B cell (primary cell): ENCODE measurements around the gene NIN. TPM values are rescaled to one million over a fixed set of nuclear protein-coding genes. Genes with fewer than 3 reads are reported as not detected.

Experiments used
- ATAC-seq: fragments of 200-7000 bp; cut with Tn5 transposase; one replicate; pipeline ENCODE4 v1.10.0; 2021; ENCODE audit warnings: low read depth, mild to moderate bottlenecking, moderate number of reproducible peaks, moderate library complexity
- CTCF ChIA-PET: fragments of 350-600 bp; sonication (Branson Sonifier 250); formaldehyde crosslinking; loops from one replicate; lab custom pipeline; 2021; ENCODE audit warnings: antibody characterized with exemption, inconsistent platforms; lab: Charles Lee
- POLR2A ChIA-PET: fragments of 350-600 bp; sonication (Branson Sonifier 250); formaldehyde crosslinking; loops from one replicate; lab custom pipeline; 2021; ENCODE audit warnings: antibody characterized with exemption; lab: Charles Lee
- DNase-seq: peaks from one replicate; pipeline ENCODE4 v3.0.0; 2013
- H2AFZ ChIP-seq: 2 replicates; pipeline ENCODE4 v1.6.1; 2012; ENCODE audit warnings: mild to moderate bottlenecking, low read depth, low read length; ENCODE audit not compliant: insufficient read depth, poor library complexity, severe bottlenecking
- H3K27ac ChIP-seq, 2 donors: 1 replicate in 1 of 2; 2 replicates in 1 of 2; pipeline ENCODE4 v1.5.1; 2012 to 2013; ENCODE audit warnings: low read length in 2 of 2, mild to moderate bottlenecking in 2 of 2, moderate library complexity in 1 of 2
- H3K27me3 ChIP-seq, 4 experiments: fragments of 200-600 bp in 1 of 4; sonication (generic) in 1 of 4; replicated peaks in 1 of 4; 1 replicate in 2 of 4; 2 replicates in 2 of 4; pipeline versions ENCODE4 v1.6.1 to v1.7.0; 2013 to 2016; ENCODE audit warnings: low read length in 3 of 4, mild to moderate bottlenecking in 2 of 4, mixed read lengths in 1 of 4, moderate library complexity in 1 of 4; ENCODE audit not compliant: insufficient read depth in 4 of 4, control insufficient read depth in 3 of 4; ENCODE audit errors: control extremely low read depth in 1 of 4
- H3K36me3 ChIP-seq, 2 experiments: replicated peaks in 1 of 2; 1 replicate in 1 of 2; 2 replicates in 1 of 2; pipeline versions ENCODE4 v1.6.1 to v1.7.1; 2013; ENCODE audit warnings: low read length in 1 of 2; ENCODE audit not compliant: insufficient read depth in 2 of 2, control insufficient read depth in 1 of 2; ENCODE audit errors: control extremely low read depth in 1 of 2, extremely low read depth in 1 of 2
- H3K4me1 ChIP-seq, 2 donors: fragments of 200-600 bp in 1 of 2; sonication (generic) in 1 of 2; 1 replicate in 1 of 2; 2 replicates in 1 of 2; pipeline versions ENCODE4 v1.5.1 to v1.6.1; 2013 to 2017; ENCODE audit warnings: low read length in 2 of 2; ENCODE audit not compliant: control insufficient read depth in 2 of 2, insufficient read depth in 2 of 2
- H3K4me2 ChIP-seq: replicated peaks from 2 replicates; pipeline ENCODE3; 2012; ENCODE audit warnings: mild to moderate bottlenecking, low read depth, low read length; ENCODE audit not compliant: poor library complexity, severe bottlenecking
- H3K4me3 ChIP-seq, 5 experiments: fragments of 200-600 bp in 1 of 5; sonication (generic) in 1 of 5; 1 replicate in 3 of 5; 2 replicates in 2 of 5; pipeline versions ENCODE4 v1.5.1 to v1.7.0; 2011 to 2016; ENCODE audit warnings: low read length in 4 of 5, mild to moderate bottlenecking in 4 of 5, low read depth in 2 of 5, control low read depth in 1 of 5, moderate library complexity in 1 of 5; ENCODE audit not compliant: insufficient read depth in 1 of 5; ENCODE audit errors: control extremely low read depth in 1 of 5, extremely low read depth in 1 of 5
- H3K79me2 ChIP-seq: fragments of 200-600 bp; sonication (generic); one replicate; pipeline ENCODE4 v1.6.0; 2016; ENCODE audit warnings: low read length; ENCODE audit not compliant: control insufficient read depth, insufficient read depth
- H3K9ac ChIP-seq: fragments of 200-600 bp; sonication (generic); 2 replicates; pipeline ENCODE4 v1.6.1; 2017; ENCODE audit warnings: mild to moderate bottlenecking, low read length, moderate library complexity
- H3K9me3 ChIP-seq, 3 donors: one replicate each; pipeline versions ENCODE4 v1.6.1 to v1.7.1; 2013; ENCODE audit warnings: low read length in 2 of 3; ENCODE audit not compliant: control insufficient read depth in 2 of 3, insufficient read depth in 1 of 3; ENCODE audit errors: control extremely low read depth in 1 of 3
- H4K20me1 ChIP-seq: 2 replicates; pipeline ENCODE4 v1.6.0; 2012; ENCODE audit warnings: mild to moderate bottlenecking, low read length; ENCODE audit not compliant: insufficient read depth, control insufficient read depth, poor library complexity, severe bottlenecking
- H3K27ac Mint-ChIP-seq: one replicate; pipeline ENCODE4 v1.8.0; 2021; ENCODE audit warnings: mixed read lengths
- H3K27me3 Mint-ChIP-seq: one replicate; pipeline ENCODE4 v1.8.0; 2021; ENCODE audit warnings: mixed read lengths
- H3K4me1 Mint-ChIP-seq: one replicate; pipeline ENCODE4 v1.8.0; 2021; ENCODE audit warnings: mixed read lengths
- H3K4me3 Mint-ChIP-seq: one replicate; pipeline ENCODE4 v1.8.0; 2021; ENCODE audit warnings: mixed read lengths
- H3K9me3 Mint-ChIP-seq: one replicate; pipeline ENCODE4 v1.8.0; 2022; ENCODE audit warnings: mixed read lengths; ENCODE audit not compliant: insufficient read depth
- EZH2 ChIP-seq: IDR thresholded peaks from 2 replicates; pipeline ENCODE4 v1.6.1; 2012; ENCODE audit warnings: borderline replicate concordance, low read depth, mild to moderate bottlenecking, moderate library complexity, low read length; ENCODE audit not compliant: insufficient read depth, poor library complexity, severe bottlenecking
- WGBS: methylation state at CpG from one replicate; pipeline ENCODE4 v1.1.5; 2013; ENCODE audit warnings: missing lambda C conversion rate; ENCODE audit not compliant: insufficient coverage; 5-methylcytosine and 5-hydroxymethylcytosine counted together
- intact Hi-C: fragments of 100-400 bp; cut with micrococcal nuclease; formaldehyde crosslinking; loops from one replicate; pipeline ENCODE4 v1.10.0; 2022
- polyA plus RNA-seq: library from polyadenylated mRNA; depleted of rRNA; stranded (reverse); fragments of >200 nt; gene quantifications from 2 replicates; pipeline ENCODE4 v1.2.3, GENCODE V29; 2012
- total RNA-seq, 2 donors: library from RNA; stranded (reverse); fragments of 120-200 nt in 1 of 2; gene quantifications; 1 replicate in 1 of 2; 2 replicates in 1 of 2; pipeline versions ENCODE4 v1.2.3 to v1.2.4, GENCODE V29; 2013 to 2022
- TF ChIP-seq, protein P1 (sequence below): fragments of 200-600 bp; IDR thresholded peaks from one replicate; pipeline ENCODE4 v1.8.0; 2022; ENCODE audit warnings: antibody characterized with exemption, mild to moderate bottlenecking

The NIN gene
- total and polyA plus RNA-seq, 2 donors (not counting 1 experiment from before 2014, with no cell fraction given): 25.4 to 219 TPM

DNA sequence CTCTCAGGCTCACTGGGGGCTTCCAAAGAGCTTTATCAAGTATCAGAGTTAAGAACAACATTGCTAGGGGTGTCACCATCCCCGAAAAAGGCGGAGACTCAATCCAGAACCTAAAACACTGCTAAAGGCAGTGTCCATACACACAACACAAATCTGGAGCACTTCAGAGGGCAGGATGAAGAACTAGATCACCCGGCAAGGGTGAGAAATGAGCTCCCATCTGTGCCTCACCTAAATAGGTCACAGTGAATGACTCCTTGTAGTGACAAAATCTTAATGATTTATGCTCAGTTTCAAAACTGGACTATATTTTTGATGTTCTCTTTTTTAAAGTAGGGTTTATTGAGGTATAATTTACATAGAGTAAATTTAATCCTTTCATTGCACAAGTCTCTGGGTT is 25.6 kb downstream of the NIN start:
- peaks cover 15 to 69% of the 10 kb centered on the region in 2 experiments for H3K36me3 ChIP-seq
- DNase-seq: no peak
- no peak for ATAC-seq
- H3K9ac ChIP-seq: no peak overlapping the region
- peaks cover 40% of the 10 kb centered on the region for H3K4me1 Mint-ChIP-seq
- H3K27me3 ChIP-seq: no peaks in the 10 kb centered on the region
- no peaks in the 10 kb centered on the region for H3K9me3 ChIP-seq
- peaks cover 47% of the 10 kb centered on the region for H4K20me1 ChIP-seq
- no CpG with 5 or more reads among the region's 3 CpGs for WGBS
- H3K4me3 Mint-ChIP-seq: no peak overlapping the region
- H3K9me3 Mint-ChIP-seq: no peaks in the 10 kb centered on the region
- no peak for TF ChIP-seq EZH2
- TF ChIP-seq, protein P1, sequence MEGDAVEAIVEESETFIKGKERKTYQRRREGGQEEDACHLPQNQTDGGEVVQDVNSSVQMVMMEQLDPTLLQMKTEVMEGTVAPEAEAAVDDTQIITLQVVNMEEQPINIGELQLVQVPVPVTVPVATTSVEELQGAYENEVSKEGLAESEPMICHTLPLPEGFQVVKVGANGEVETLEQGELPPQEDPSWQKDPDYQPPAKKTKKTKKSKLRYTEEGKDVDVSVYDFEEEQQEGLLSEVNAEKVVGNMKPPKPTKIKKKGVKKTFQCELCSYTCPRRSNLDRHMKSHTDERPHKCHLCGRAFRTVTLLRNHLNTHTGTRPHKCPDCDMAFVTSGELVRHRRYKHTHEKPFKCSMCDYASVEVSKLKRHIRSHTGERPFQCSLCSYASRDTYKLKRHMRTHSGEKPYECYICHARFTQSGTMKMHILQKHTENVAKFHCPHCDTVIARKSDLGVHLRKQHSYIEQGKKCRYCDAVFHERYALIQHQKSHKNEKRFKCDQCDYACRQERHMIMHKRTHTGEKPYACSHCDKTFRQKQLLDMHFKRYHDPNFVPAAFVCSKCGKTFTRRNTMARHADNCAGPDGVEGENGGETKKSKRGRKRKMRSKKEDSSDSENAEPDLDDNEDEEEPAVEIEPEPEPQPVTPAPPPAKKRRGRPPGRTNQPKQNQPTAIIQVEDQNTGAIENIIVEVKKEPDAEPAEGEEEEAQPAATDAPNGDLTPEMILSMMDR: no peak
- no peak overlapping the region for H3K27ac ChIP-seq
- H3K4me1 ChIP-seq: peaks cover 0 to 9% of the 10 kb centered on the region in 2 donors
- no peaks in the 10 kb centered on the region for H3K27me3 Mint-ChIP-seq
- H3K4me3 ChIP-seq: no peak overlapping the region
- ChIA-PET POLR2A (no interaction called here), CTCF (interaction anchor here (0.7 kb wide), 1 partner anchor 55 kb away, joined by 4 read pairs; no protein-coding TSS in a partner anchor)
- intact Hi-C loops: no loop called here
- no peak overlapping the region for H3K4me2 ChIP-seq
- H3K27ac Mint-ChIP-seq: no peak overlapping the region
- H2AFZ ChIP-seq: no peak overlapping the region
- peaks cover 98% of the 10 kb centered on the region for H3K79me2 ChIP-seq

DNA sequence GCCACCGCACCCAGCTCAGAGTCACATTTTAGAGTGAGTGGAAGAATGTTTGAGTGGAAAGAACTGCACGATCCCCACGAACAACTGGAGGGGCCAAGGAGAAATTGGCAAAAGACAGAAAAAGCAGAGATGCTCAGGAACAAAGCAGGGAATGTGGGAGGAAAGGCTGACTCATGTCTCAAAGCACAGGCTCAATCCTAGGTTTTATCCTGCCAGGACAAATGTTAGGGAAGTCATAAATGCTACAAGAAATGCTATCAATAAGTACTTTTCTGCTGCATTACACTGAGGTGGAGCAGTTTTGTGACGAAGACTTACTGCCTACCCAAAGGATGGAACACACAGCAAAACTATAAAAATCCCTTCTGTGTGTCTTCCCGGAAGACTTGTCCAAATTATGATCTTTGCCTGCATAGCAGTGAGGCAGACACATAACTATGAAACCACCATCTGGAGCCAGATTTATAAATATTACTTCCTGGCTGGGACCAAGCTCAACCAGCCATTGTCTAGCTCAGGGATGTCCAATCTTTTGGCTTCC is 26.7 kb downstream of the NIN start:
- Mint-ChIP-seq H3K4me3 (no peak overlapping the region), H3K9me3 (no peaks in the 10 kb centered on the region), H3K27ac (no peak overlapping the region), H3K4me1 (peaks cover 38% of the 10 kb centered on the region), H3K27me3 (no peaks in the 10 kb centered on the region)
- Histone ChIP-seq H3K9ac (no peak overlapping the region), H3K4me1 (peaks cover 0 to 9% of the 10 kb centered on the region in 2 donors), H3K9me3 (no peaks in the 10 kb centered on the region), H3K79me2 (peaks cover 96% of the 10 kb centered on the region), H3K4me3 (no peak overlapping the region), H2AFZ (no peak overlapping the region), H3K27ac (no peak overlapping the region), H4K20me1 (peaks cover 36% of the 10 kb centered on the region), H3K36me3 (peaks cover 13 to 68% of the 10 kb centered on the region in 2 experiments), H3K27me3 (no peaks in the 10 kb centered on the region), H3K4me2 (no peak overlapping the region)
- TF ChIP-seq EZH2: no peak
- TF ChIP-seq, protein P1: no peak
- DNase-seq: no peak
- ATAC-seq: no peak
- intact Hi-C loops: no loop called here
- CTCF ChIA-PET: interaction anchor here (1.7 kb wide), 1 partner anchor 30 kb away, joined by 4 read pairs; no protein-coding TSS in a partner anchor
- WGBS: 100% methylated on average over 3 of the region's 5 CpGs
- POLR2A ChIA-PET: no interaction called here
